Measurements from ENCODE around the gene EFNB2.

- TF ChIP-seq CTCF (conservative IDR thresholded peaks at IDR 0.05; ENCODE audit: low read depth, low read length) (no peak), EZH2 (IDR thresholded peaks at IDR 0.05; ENCODE audit: low read length, unreplicated experiment) (no peak)
These were observed 31.6 kb downstream of the EFNB2 start for GRCh38 chr13:106503730-106504453.
